GM19468 (cell line): ENCODE measurements around the gene EPHA3.

Source experiments
- ATAC-seq: cut with Tn5 transposase; IDR thresholded peaks from one replicate; pipeline ENCODE4 v1.9.1; 2021; ENCODE audit warnings: mild to moderate bottlenecking, moderate library complexity, moderate number of reproducible peaks; ENCODE audit not compliant: unreplicated experiment; ENCODE audit errors: extremely low read depth

Gene EPHA3

GRCh38 chr3:89419647-89420241, 312.3 kb downstream of the EPHA3 start:
- no peak for ATAC-seq

GRCh38 chr3:89426060-89426459, 318.6 kb downstream of the EPHA3 start:
- ATAC-seq, result no peak

DNA sequence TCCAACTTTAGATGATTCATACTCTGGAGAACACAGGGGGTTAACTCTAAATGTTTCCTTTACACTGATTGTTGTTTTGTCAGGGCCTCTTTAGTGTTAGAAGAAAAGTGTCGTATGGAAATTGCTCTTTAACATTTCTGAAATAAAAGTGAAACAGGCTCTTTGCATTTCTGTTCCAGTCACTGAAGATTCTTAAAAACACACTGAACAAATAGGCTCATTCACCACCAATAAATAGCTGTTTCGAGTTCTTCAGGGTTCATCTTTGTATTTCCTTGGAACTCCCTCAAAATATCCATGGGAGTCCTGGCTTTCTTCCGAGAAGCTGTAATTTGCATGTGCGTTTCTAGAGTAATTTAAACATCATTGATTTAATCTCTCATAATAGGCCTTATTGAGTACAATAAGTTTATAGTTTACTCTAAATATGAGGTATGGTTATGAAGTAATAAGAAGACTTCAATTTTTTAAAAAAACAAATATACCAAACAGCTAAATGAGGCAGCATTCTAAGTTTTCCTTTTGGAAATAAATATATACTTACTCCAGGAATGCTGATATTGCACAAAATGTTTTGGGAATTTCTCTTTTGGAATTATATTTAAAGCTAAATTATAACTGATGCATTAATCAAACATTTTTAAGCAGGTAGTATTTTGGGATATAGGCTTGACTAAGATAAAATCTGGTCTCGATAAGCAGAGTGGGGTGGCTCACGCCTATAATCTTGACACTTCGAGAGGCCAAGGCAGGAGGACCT, 327.4 kb downstream of the EPHA3 start:
- no peak for ATAC-seq

GRCh38 chr3:89436846-89437245, 329.4 kb downstream of the EPHA3 start:
- no peak for ATAC-seq

GRCh38 chr3:89440386-89440785, 333.0 kb downstream of the EPHA3 start:
- ATAC-seq, result no peak

- no peak for ATAC-seq
These were observed 333.7 kb downstream of the EPHA3 start for GRCh38 chr3:89441141-89441540.

DNA sequence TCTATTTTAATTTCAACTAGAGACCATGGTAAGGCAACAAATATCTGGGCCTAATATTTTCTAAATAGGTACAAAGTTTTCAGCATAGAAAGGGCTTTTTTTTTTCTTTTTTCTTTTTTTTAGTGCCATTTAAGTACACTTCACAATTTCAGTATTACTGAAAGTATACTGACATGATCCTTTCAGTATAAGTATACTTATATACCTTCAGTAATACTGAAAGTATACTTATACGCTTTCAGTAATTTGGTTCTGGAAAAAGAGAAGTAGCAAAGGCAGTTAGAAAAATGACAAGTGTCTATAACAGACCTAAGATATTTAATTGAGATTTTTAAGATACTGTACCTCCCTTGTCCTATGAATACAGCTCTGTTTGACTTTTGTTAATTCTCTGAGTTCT, 339.2 kb downstream of the EPHA3 start:
- no peak for ATAC-seq

DNA sequence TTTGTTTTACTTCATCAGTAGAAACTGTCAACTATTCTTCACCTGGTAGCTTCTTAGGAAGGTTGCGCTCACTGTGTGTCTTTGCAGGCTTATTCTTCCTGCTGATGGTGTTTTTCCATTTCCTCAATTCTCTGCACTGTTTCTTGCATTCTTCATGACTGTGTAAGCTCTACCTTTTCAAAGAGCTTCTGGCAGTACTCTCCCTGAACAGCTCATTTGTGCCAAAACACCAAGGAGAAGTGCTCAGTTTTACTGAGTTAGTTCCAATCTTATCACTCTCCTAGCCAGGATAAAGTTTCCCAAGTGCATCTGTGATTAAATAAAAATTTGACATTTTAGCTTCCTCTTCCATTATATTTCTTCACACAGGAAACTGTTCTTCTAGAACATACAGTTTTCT, 339.8 kb downstream of the EPHA3 start:
- ATAC-seq, result no peak

GRCh38 chr3:89449086-89449485, 341.7 kb downstream of the EPHA3 start:
- ATAC-seq, result no peak

DNA sequence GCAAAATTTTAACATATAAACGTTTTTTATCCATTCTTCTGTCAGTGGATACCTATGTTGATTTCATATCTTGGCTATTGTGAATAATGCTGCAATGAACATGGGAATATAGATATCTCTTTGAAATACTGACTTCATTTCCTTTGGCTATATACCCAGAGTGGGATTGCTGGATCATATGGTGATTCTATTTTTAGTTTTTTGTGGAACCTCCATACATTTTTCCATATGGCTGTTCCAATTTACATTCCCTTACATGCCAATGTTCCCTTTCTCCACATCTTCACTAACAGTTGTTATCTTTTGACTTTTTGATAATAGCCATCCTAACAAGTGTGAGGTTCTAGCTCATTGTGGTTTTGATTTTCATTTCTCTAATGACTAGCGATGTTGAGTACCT, 344.6 kb downstream of the EPHA3 start:
- no peak for ATAC-seq

DNA sequence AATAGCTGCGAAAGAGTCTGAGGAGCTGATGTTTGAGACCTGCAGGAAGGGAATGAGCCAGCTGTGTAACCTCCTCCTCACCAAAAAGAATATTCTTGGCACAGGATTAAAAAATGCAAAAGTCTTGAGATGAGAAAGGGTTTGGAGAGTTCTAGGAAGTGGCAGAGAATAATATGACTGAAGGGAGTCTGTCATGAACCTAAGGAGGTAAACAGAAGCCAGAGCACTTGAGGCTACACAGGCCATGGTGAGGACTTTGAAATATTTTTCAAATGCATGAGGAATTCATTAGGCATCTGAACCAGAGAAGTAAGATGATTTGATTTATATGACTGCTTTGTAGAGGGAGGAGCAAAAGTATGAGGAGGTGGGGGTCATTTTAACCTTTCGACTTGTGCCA, 347.8 kb downstream of the EPHA3 start:
- no peak for ATAC-seq

GRCh38 chr3:89467898-89468363, 360.5 kb downstream of the EPHA3 start:
- ATAC-seq, result no peak

- ATAC-seq, result no peak
These were observed 364.7 kb downstream of the EPHA3 start for GRCh38 chr3:89472101-89472500.

DNA sequence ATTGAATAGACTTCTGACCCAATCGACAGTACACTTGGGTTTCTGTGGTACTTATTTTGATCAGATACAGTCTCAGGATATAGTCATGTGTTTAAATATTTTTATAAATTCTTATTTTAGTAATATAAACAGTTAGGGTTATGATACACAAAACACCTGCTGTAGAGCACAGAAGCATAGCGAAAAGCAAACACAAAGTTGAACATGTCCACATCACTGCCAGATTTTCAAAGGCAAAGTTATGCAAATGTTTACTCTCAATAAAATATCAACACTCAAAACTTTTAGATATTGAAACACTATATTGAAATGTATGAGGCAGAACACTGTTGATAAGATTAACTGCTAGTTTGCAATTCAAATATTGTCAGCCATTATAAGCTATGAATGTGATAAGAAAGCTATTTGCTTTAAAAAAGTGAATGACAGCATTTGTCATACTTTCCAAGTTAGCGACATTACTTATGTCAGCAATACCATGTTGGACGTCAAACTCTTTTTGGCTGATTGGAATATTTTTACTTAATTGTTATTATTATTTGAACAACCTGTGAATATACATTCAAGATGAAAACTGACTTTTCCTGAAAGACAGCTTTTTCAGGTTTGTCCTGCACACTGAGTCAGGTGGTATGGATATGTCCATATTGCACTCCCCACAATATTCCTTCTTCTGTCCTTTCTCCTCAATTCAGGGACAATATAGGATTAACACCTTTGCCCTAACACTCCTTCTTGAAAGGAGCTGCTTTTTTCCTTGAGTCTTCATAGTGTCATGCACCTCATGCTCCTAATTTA, 367.1 kb downstream of the EPHA3 start:
- no peak for ATAC-seq

GRCh38 chr3:89488800-89489580, 381.6 kb downstream of the EPHA3 start:
- no peak for ATAC-seq

GRCh38 chr3:89490129-89490528, 382.7 kb downstream of the EPHA3 start:
- no peak for ATAC-seq

DNA sequence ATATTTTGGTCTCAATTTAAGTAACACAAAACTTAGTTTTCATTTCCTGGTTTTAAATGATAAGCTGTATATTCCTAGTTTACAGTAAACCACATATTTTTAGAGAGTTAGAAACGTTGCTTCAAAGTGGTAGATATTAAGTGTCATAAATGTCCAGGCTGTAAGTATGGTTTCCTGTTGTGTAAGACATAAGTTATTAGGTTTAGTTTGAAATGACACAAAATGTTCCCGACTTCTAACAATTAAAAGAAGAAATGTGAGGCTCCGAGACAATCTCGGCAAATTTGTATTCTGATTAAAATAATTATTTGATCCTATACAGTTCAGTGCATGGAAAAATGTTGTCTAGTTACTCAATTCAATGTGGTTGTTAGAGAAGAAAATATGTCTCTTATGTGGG, 387.3 kb downstream of the EPHA3 start:
- ATAC-seq, result no peak

DNA sequence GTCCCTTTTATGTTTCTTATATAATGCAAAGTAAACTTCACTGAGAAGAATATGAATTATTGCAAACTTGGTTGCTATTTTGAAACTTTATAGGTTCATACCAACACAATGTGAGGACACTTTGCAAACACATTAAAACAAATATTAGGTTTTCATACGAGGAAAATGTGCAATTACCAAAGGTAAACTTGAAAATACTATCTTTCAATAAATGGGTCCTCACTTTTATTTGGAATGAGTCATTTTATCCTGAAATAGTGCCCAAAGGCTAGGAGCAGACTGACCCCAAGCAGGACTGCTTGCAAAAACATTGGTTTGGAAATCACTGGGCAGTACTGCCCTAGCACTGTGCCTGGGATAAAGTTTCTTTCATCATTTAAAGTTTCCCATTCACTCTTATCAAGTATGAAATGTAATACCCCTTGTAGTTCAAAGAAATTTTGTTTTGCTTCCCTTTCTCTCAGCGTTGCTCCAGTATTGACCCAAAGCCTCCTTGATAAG, 396.5 kb downstream of the EPHA3 start:
- no peak for ATAC-seq

- ATAC-seq, result no peak
These were observed 397.0 kb downstream of the EPHA3 start for GRCh38 chr3:89504432-89504831.

DNA sequence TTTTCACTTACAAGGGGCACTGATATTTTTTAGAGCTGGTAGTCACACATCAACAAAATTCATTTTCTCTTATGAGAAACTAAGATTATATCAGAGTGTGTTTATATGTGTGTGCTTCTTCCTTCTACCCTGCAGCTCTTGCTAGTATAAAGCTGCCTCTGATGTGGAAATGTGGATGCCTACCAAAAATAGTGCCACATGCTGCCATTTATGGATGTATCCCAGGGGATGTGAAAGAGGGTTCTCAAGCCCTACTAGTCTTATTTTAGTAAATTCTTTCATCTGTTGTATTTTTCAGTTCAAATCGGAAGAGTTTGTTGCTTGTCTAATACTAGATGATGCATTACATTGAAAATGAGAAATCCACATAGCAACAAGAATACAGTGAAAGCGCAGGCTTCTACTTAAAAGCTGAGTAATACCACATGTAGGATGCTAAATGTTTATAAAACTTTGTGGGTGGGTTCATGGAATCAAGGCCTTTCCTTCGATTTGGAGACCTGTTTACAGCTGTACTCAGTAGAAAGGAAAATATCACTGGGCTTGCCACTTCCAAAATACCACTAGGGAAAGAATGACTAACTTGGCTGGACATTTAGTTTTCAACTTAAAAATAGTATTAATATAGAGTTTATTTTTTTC, 399.2 kb downstream of the EPHA3 start:
- ATAC-seq, result no peak
